Measurements from ENCODE around the gene EIF3F.
"Not testable (repeated sequence)": the region's sequence is repeated elsewhere in the genome, so short reads cannot be mapped to it uniquely, and the experiment has no call there.

EIF3F gene

GRCh38 chr11:7987560-7987883, 385 bp downstream of the EIF3F start:
- not testable (repeated sequence) for DNase-seq (ENCODE audit: low read depth in 2 of 2)

- DNase-seq (ENCODE audit: low read depth in 2 of 2), result no peak
These were observed 7.6 kb downstream of the EIF3F start for GRCh38 chr11:7994581-7995278.

- no peak for DNase-seq (ENCODE audit: low read depth in 2 of 2)
These were observed 12.7 kb downstream of the EIF3F start for GRCh38 chr11:7999795-8000194.

- DNase-seq (ENCODE audit: low read depth in 2 of 2), result no peak
These were observed 13.3 kb downstream of the EIF3F start for GRCh38 chr11:8000390-8000789.

- no peak for DNase-seq (ENCODE audit: low read depth in 2 of 2)
These were observed 15.5 kb downstream of the EIF3F start for GRCh38 chr11:8002676-8003075.

GRCh38 chr11:8003187-8003586, 16.1 kb downstream of the EIF3F start:
- no peak for DNase-seq (ENCODE audit: low read depth in 2 of 2)

- DNase-seq (ENCODE audit: low read depth in 2 of 2), result no peak
These were observed 16.9 kb downstream of the EIF3F start for GRCh38 chr11:8004008-8004407.

- no peak for DNase-seq (ENCODE audit: low read depth in 2 of 2)
These were observed 18.4 kb downstream of the EIF3F start for GRCh38 chr11:8005556-8005955.

GRCh38 chr11:8006349-8006977, 19.3 kb downstream of the EIF3F start:
- no peak for DNase-seq (ENCODE audit: low read depth in 2 of 2)

- DNase-seq (ENCODE audit: low read depth in 2 of 2), result no peak
These were observed 21.1 kb downstream of the EIF3F start for GRCh38 chr11:8008212-8008611.

- DNase-seq (ENCODE audit: low read depth in 2 of 2), result no peak
These were observed 22.7 kb downstream of the EIF3F start for GRCh38 chr11:8009856-8010255.

- no peak for DNase-seq (ENCODE audit: low read depth in 2 of 2)
These were observed 24.2 kb downstream of the EIF3F start for GRCh38 chr11:8011371-8011770.

- no peak for DNase-seq (ENCODE audit: low read depth in 2 of 2)
These were observed 24.9 kb downstream of the EIF3F start for GRCh38 chr11:8011981-8012444.

GRCh38 chr11:8013833-8014232, 26.7 kb downstream of the EIF3F start:
- DNase-seq (ENCODE audit: low read depth in 2 of 2), result no peak

GRCh38 chr11:8015753-8016239, 28.7 kb downstream of the EIF3F start:
- DNase-seq (ENCODE audit: low read depth in 2 of 2), result no peak

GRCh38 chr11:8016440-8016839, 29.3 kb downstream of the EIF3F start:
- no peak for DNase-seq (ENCODE audit: low read depth in 2 of 2)

- DNase-seq (ENCODE audit: low read depth in 2 of 2), result no peak
These were observed 29.9 kb downstream of the EIF3F start for GRCh38 chr11:8017071-8017470.

GRCh38 chr11:8017894-8018483, 30.9 kb downstream of the EIF3F start:
- no peak for DNase-seq (ENCODE audit: low read depth in 2 of 2)

GRCh38 chr11:8018484-8019313, 31.6 kb downstream of the EIF3F start:
- DNase-seq (ENCODE audit: low read depth in 2 of 2), result peak; percentile 18 to 34

- no peak for DNase-seq (ENCODE audit: low read depth in 2 of 2)
These were observed 32.4 kb downstream of the EIF3F start for GRCh38 chr11:8019314-8020243.

GRCh38 chr11:8020244-8020597, 33.1 kb downstream of the EIF3F start:
- no peak for DNase-seq (ENCODE audit: low read depth in 2 of 2)
